Smooth muscle cell (in vitro differentiated cells): ENCODE data around the gene CYTIP. TPM values are rescaled to one million over a fixed set of nuclear protein-coding genes. Genes with fewer than 3 reads are reported as not detected.

ENCODE experiments used
- DNase-seq: peaks from one replicate; lab custom pipeline; 2025; ENCODE audit not compliant: unreplicated experiment; lab: John Stamatoyannopoulos, UW
- H2AFZ ChIP-seq: fragments of 200-600 bp; sonication (generic); 2 replicates; pipeline ENCODE4 v1.6.0; 2016; ENCODE audit warnings: antibody characterized with exemption, low read depth, mild to moderate bottlenecking
- H3F3A ChIP-seq: fragments of 200-600 bp; sonication (generic); 2 replicates; pipeline ENCODE4 v1.6.0; 2017; ENCODE audit warnings: antibody characterized with exemption, low read depth
- H3K27ac ChIP-seq: fragments of 200-600 bp; sonication (generic); 2 replicates; pipeline ENCODE4 v1.5.1; 2016; ENCODE audit warnings: low read depth, mild to moderate bottlenecking
- H3K27me3 ChIP-seq: fragments of 200-600 bp; sonication (generic); 2 replicates; pipeline ENCODE4 v1.6.1; 2016; ENCODE audit warnings: low read depth, mild to moderate bottlenecking
- H3K36me3 ChIP-seq: fragments of 200-600 bp; sonication (generic); 2 replicates; pipeline ENCODE4 v1.5.1; 2016; ENCODE audit warnings: low read depth
- H3K4me1 ChIP-seq: fragments of 200-600 bp; sonication (generic); 2 replicates; pipeline ENCODE4 v1.5.1; 2016; ENCODE audit warnings: low read depth
- H3K4me2 ChIP-seq: fragments of 200-600 bp; sonication (generic); 2 replicates; pipeline ENCODE4 v1.6.0; 2016; ENCODE audit warnings: mild to moderate bottlenecking
- H3K4me3 ChIP-seq: fragments of 200-600 bp; sonication (generic); 2 replicates; pipeline ENCODE4 v1.5.1; 2016; ENCODE audit warnings: mild to moderate bottlenecking
- H3K79me2 ChIP-seq: fragments of 200-600 bp; sonication (generic); 2 replicates; pipeline ENCODE4 v1.6.0; 2016; ENCODE audit warnings: low read depth, mild to moderate bottlenecking
- H3K9ac ChIP-seq: fragments of 200-600 bp; sonication (generic); 2 replicates; pipeline ENCODE4 v1.6.0; 2016; ENCODE audit warnings: low read depth
- H3K9me3 ChIP-seq: fragments of 200-600 bp; sonication (generic); replicated peaks from 2 replicates; pipeline ENCODE4 v1.5.1; 2016; ENCODE audit warnings: low read depth
- H4K20me1 ChIP-seq: fragments of 200-600 bp; sonication (generic); 2 replicates; pipeline ENCODE4 v1.6.0; 2016; ENCODE audit warnings: low read depth
- WGBS: methylation state at CpG from one replicate; pipeline ENCODE4 v1.1.7; 2016; ENCODE audit warnings: low lambda C conversion rate; 5-methylcytosine and 5-hydroxymethylcytosine counted together
- polyA plus RNA-seq: library from polyadenylated mRNA; unstranded; fragments of >200 nt; fragmentation: Nextera tagmentation; extraction: Ambion mirVana; gene quantifications from 2 replicates; pipeline ENCODE4 v1.2.1, GENCODE V29; 2016
- total RNA-seq: library from RNA; depleted of rRNA; stranded (reverse); fragments of >200 nt; gene quantifications from 2 replicates; pipeline ENCODE4 v1.2.3, GENCODE V29; 2014
- TF ChIP-seq, protein P1 (sequence below): fragments of 200-600 bp; sonication (generic); IDR thresholded peaks from 2 replicates; pipeline ENCODE4 v1.5.1; 2017; ENCODE audit warnings: borderline replicate concordance, mild to moderate bottlenecking, antibody characterized with exemption; ENCODE audit not compliant: insufficient read depth, poor library complexity, severe bottlenecking

The CYTIP gene
- total and polyA plus RNA-seq, 2 experiments from 2014 or later, result not detected

DNA sequence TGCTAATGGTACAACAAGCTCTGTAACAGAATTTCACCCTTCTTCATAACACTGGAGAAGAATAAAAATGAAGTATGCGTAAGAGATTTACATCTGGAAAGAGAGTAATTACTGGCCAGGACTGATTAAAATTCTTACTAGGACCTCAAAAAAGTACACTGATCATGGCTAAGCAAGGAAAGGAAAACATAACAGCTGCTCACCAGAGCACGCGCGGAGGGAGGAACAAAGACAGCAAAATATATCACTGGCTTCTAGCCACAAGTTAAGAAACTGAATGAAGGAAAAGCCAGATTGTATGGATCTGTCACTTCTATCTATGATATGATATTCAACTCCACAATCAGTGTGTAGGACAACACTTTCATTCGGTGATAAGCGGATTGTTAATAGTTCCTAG is 15.6 kb upstream of the CYTIP start:
- Histone ChIP-seq H3K36me3 (no peaks in the 10 kb centered on the region), H3K27me3 (no peaks in the 10 kb centered on the region), H4K20me1 (no peaks in the 10 kb centered on the region), H3K4me2 (no peak overlapping the region), H3K4me1 (peaks cover 13% of the 10 kb centered on the region), H3K4me3 (no peak overlapping the region), H3K9ac (no peak overlapping the region), H3K27ac (no peak overlapping the region), H3F3A (no peaks in the 10 kb centered on the region), H3K9me3 (no peaks in the 10 kb centered on the region), H3K79me2 (no peaks in the 10 kb centered on the region), H2AFZ (no peak overlapping the region)
- TF ChIP-seq, protein P1, sequence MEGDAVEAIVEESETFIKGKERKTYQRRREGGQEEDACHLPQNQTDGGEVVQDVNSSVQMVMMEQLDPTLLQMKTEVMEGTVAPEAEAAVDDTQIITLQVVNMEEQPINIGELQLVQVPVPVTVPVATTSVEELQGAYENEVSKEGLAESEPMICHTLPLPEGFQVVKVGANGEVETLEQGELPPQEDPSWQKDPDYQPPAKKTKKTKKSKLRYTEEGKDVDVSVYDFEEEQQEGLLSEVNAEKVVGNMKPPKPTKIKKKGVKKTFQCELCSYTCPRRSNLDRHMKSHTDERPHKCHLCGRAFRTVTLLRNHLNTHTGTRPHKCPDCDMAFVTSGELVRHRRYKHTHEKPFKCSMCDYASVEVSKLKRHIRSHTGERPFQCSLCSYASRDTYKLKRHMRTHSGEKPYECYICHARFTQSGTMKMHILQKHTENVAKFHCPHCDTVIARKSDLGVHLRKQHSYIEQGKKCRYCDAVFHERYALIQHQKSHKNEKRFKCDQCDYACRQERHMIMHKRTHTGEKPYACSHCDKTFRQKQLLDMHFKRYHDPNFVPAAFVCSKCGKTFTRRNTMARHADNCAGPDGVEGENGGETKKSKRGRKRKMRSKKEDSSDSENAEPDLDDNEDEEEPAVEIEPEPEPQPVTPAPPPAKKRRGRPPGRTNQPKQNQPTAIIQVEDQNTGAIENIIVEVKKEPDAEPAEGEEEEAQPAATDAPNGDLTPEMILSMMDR, result no peak
- 88% methylated on average over 6 of the region's 6 CpGs for WGBS
- DNase-seq, result no peak

DNA sequence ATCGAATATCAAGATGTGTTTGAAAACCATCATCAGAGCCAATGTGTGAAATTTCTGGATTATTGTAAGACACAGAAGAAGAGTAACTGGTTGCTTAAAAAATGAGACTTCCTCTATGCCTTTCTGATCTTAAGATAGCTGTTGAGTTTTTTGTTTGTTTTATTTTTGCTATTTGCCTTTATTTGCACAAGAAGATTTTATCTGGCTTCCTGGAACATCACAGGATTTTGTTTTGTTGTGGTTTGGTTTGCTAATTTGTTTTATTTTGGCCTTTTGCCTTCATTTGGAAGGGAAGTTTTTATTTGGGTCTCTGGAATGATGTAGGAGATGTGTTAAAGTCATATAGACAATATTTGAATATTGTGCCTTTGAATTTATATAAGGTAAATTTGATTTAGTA is 3.9 kb upstream of the CYTIP start:
- H3K36me3 ChIP-seq, result no peaks in the 10 kb centered on the region
- H3K27ac ChIP-seq, result no peak overlapping the region
- WGBS, result 91% methylated on average over 1 of the region's 1 CpG
- no peaks in the 10 kb centered on the region for H4K20me1 ChIP-seq
- H3K27me3 ChIP-seq, result no peaks in the 10 kb centered on the region
- TF ChIP-seq, protein P1, result no peak
- H3K9ac ChIP-seq, result no peak overlapping the region
- no peaks in the 10 kb centered on the region for H3K79me2 ChIP-seq
- H3K9me3 ChIP-seq, result no peaks in the 10 kb centered on the region
- H3K4me3 ChIP-seq, result no peak overlapping the region
- no peak overlapping the region for H3K4me2 ChIP-seq
- no peak for DNase-seq
- H3K4me1 ChIP-seq, result no peaks in the 10 kb centered on the region
- H3F3A ChIP-seq, result no peaks in the 10 kb centered on the region
- no peak overlapping the region for H2AFZ ChIP-seq

DNA sequence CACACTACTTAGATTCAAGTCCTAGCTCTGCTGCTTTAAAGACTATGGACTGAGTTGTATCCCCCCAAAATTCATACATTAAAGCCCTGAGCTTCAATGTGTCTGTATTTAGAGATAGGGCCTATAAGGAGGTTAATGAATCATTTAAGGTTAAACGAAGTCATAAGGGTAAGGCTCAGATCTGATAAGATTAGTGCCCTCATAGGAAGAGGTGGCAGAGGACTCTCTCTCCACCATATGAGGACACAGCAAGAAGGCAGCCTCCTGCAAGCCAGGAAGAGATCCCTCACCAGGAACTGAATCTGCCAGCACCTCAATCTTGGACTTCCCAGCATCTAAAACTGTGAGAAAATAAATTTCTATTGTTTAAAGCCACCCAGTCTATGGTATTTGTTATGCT is 3.1 kb upstream of the CYTIP start:
- Histone ChIP-seq H3K9ac (no peak overlapping the region), H3K27ac (no peak overlapping the region), H3K4me3 (no peak overlapping the region), H3K27me3 (no peaks in the 10 kb centered on the region), H3K79me2 (no peaks in the 10 kb centered on the region), H3F3A (no peaks in the 10 kb centered on the region), H2AFZ (no peak overlapping the region), H4K20me1 (no peaks in the 10 kb centered on the region), H3K4me2 (no peak overlapping the region), H3K9me3 (no peaks in the 10 kb centered on the region), H3K4me1 (no peaks in the 10 kb centered on the region), H3K36me3 (no peaks in the 10 kb centered on the region)
- no peak for DNase-seq
- TF ChIP-seq, protein P1, result no peak
- 60% methylated on average over 1 of the region's 1 CpG for WGBS

DNA sequence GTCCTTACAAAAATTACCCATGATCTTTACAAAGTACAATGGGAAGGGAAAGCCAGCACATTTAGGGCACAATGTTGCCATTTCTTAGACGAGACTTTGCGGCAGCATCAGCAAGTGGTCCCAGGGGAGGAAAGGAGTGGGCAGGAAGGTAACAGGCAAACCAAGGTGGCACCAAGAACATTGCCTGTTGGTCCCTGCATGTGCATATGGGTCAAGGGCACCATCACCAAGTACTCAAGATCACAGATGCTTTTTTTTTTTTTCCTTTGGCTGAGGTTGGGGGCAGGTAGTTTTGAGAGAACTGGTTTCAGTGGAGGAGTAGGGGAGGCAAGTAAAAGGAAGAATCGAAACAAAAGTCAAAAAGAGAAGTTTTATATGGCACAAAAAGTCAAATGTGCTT is 752 bp upstream of the CYTIP start:
- no peaks in the 10 kb centered on the region for H3K36me3 ChIP-seq
- no peak overlapping the region for H3K27ac ChIP-seq
- H3K4me1 ChIP-seq, result no peaks in the 10 kb centered on the region
- H3K27me3 ChIP-seq, result no peaks in the 10 kb centered on the region
- H3K9me3 ChIP-seq, result no peaks in the 10 kb centered on the region
- no peak overlapping the region for H3K4me3 ChIP-seq
- no peak overlapping the region for H3K9ac ChIP-seq
- no peaks in the 10 kb centered on the region for H4K20me1 ChIP-seq
- WGBS, result 91% methylated on average over 3 of the region's 3 CpGs
- H3K79me2 ChIP-seq, result no peaks in the 10 kb centered on the region
- H3K4me2 ChIP-seq, result no peak overlapping the region
- TF ChIP-seq, protein P1, result no peak
- no peaks in the 10 kb centered on the region for H3F3A ChIP-seq
- no peak overlapping the region for H2AFZ ChIP-seq
- DNase-seq, result no peak
